Measurements from ENCODE around the gene FAAP20.

Gene FAAP20

DNA sequence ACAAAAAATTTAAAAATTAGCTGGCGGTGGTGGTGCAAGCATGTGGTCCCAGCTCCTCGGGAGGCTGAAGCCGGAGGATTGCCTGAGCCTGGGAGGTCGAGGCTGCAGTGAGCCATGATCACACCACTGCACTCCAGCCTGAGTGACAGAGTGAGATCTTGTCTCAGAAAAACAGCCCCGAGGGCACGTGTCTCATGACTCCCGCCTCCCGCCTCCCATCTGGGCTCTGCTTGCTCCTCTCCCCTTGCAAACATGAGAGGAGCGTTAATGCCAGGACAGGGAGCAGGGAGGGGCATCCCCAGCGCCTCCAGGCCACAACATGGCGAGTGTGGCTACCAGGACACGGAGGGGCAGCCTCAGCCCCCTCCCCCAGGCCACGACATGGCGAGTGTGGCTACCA lies 28.3 kb downstream of the FAAP20 start (continued):
- TF ChIP-seq ZNF140 (tag by site-specific recombination; IDR thresholded peaks at IDR 0.05) (no peak), TRIM28 (IDR thresholded peaks at IDR 0.05; ENCODE audit: borderline replicate concordance, low read length) (no peak), ZNF202 (tag by site-specific recombination; IDR thresholded peaks at IDR 0.05; ENCODE audit: borderline replicate concordance) (no peak), ZNF239 (tag by site-specific recombination; IDR thresholded peaks at IDR 0.05) (no peak), ZBTB8A (tag by site-specific recombination; IDR thresholded peaks at IDR 0.05) (no peak), ZNF449 (tag by site-specific recombination; IDR thresholded peaks at IDR 0.05) (no peak), ZNF184 (tag by site-specific recombination; IDR thresholded peaks at IDR 0.05) (no peak), ZNF660 (tag by site-specific recombination; IDR thresholded peaks at IDR 0.05) (no peak), ZBTB21 (tag by site-specific recombination; IDR thresholded peaks at IDR 0.05) (no peak), ZNF626 (tag by site-specific recombination; IDR thresholded peaks at IDR 0.05) (no peak), ZNF843 (tag by site-specific recombination; IDR thresholded peaks at IDR 0.05) (no peak), ZNF623 (tag by site-specific recombination; IDR thresholded peaks at IDR 0.05) (no peak)
- TF ChIP-seq, protein P1, sequence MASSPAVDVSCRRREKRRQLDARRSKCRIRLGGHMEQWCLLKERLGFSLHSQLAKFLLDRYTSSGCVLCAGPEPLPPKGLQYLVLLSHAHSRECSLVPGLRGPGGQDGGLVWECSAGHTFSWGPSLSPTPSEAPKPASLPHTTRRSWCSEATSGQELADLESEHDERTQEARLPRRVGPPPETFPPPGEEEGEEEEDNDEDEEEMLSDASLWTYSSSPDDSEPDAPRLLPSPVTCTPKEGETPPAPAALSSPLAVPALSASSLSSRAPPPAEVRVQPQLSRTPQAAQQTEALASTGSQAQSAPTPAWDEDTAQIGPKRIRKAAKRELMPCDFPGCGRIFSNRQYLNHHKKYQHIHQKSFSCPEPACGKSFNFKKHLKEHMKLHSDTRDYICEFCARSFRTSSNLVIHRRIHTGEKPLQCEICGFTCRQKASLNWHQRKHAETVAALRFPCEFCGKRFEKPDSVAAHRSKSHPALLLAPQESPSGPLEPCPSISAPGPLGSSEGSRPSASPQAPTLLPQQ (tag by site-specific recombination; IDR thresholded peaks at IDR 0.05): no peak

DNA sequence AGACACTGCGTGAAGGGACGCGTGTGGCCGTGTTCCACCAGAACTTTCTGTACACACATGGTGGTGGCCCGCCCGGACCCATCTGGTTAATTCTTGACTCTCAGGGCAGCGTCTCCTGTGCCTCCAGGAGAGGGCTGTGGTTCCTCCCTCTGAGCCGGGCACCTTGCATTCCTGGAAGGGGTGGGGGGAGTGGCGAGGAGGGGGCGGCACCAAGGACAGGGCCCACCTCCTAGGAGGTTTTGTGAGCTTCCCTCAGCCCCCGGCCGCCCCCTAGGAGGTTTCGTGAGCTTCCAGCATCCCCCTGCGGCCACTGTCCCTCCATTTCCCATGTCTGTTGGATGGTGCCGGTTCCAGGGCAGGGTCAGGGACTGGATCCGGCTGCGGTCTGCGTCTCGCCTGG lies 28.9 kb downstream of the FAAP20 start:
- no peaks in the 10 kb centered on the region for H3K4me1 ChIP-seq (ENCODE audit: control insufficient read depth, insufficient read depth, low read length)
- ChIA-PET CTCF (interaction anchor here (0.8 to 5.0 kb wide), 2 partner anchors 8 to 29 kb away, joined by 3 to 37 read pairs; partner anchors contain the start of gene FAAP20), POLR2A (no interaction called here)
- H3K36me3 ChIP-seq (ENCODE audit: control insufficient read depth in 2 of 2, insufficient read depth in 1 of 2, low read length in 2 of 2): peaks cover 0 to 35% of the 10 kb centered on the region in 2 experiments; a peak in 1 of 3 replicates
- no peak for TF ChIP-seq ZNF19 (tag by site-specific recombination; IDR thresholded peaks at IDR 0.05; ENCODE audit: low read depth)
- no peak for TF ChIP-seq ZNF624 (tag by site-specific recombination; IDR thresholded peaks at IDR 0.05)
- TF ChIP-seq ZNF391 (tag by site-specific recombination; IDR thresholded peaks at IDR 0.05; ENCODE audit: borderline replicate concordance, low read depth): no peak
- no peak for TF ChIP-seq ZNF292 (tag by site-specific recombination; IDR thresholded peaks at IDR 0.05; ENCODE audit: borderline replicate concordance, low read depth)
- TF ChIP-seq, protein P1 (tag by site-specific recombination; IDR thresholded peaks at IDR 0.05): no peak
- no peak for TF ChIP-seq ZNF157 (tag by site-specific recombination; IDR thresholded peaks at IDR 0.05)
- no peak for TF ChIP-seq CTCF (tag by site-specific recombination; IDR thresholded peaks at IDR 0.05)
- no peak for TF ChIP-seq ZNF521 (tag by site-specific recombination; IDR thresholded peaks at IDR 0.05)
- H3K9me3 ChIP-seq (ENCODE audit: control insufficient read depth, insufficient read depth, low read depth, low read length): no peaks in the 10 kb centered on the region
- no peak overlapping the region for H3K27ac ChIP-seq (ENCODE audit: extremely low read depth, low read depth, low read length)
- no peak overlapping the region for H3K4me3 ChIP-seq (ENCODE audit: low read depth, low read length)
